ENCODE results near the gene RBMS3. TPM values are rescaled to one million over a fixed set of nuclear protein-coding genes. Genes with fewer than 3 reads are reported as not detected.
"Not testable (repeated sequence)": the region's sequence is repeated elsewhere in the genome, so short reads cannot be mapped to it uniquely, and the experiment has no call there.

Gene RBMS3
- total RNA-seq, 1 donor from 2014 or later = 0.47 TPM

GRCh38 chr3:29392625-29393388 is 111.9 kb downstream of the RBMS3 start:
- DNase-seq (ENCODE audit: low spot score) = no peak
- Histone ChIP-seq H3K9me3 (ENCODE audit: low read depth) (no peaks in the 10 kb centered on the region), H3K36me3 (no peaks in the 10 kb centered on the region), H3K79me2 (ENCODE audit: low read depth) (no peaks in the 10 kb centered on the region), H3F3A (ENCODE audit: low read depth) (no peaks in the 10 kb centered on the region), H3K4me2 (no peak overlapping the region), H3K27me3 (no peaks in the 10 kb centered on the region), H4K20me1 (ENCODE audit: low read depth) (no peaks in the 10 kb centered on the region), H3K9ac (no peak overlapping the region), H3K4me3 (no peak overlapping the region), H2AFZ (replicated peaks) (no peak overlapping the region), H3K27ac (no peak overlapping the region), H3K4me1 (no peaks in the 10 kb centered on the region)
- Mint-ChIP-seq H3K4me1 (peaks cover 3% of the 10 kb centered on the region), H3K9me3 (peaks cover 21% of the 10 kb centered on the region), H3K27me3 (ENCODE audit: insufficient read depth, low read depth) (peaks cover 2% of the 10 kb centered on the region), H3K27ac (no peak overlapping the region), H3K36me3 (peaks cover 3% of the 10 kb centered on the region), H3K4me3 (no peak overlapping the region)
- TF ChIP-seq EZH2 (IDR thresholded peaks at IDR 0.05) (no peak), CTCF (IDR thresholded peaks at IDR 0.05) (no peak), EZH2phosphoT487 (IDR thresholded peaks at IDR 0.05) (no peak)

- H3K27me3 Mint-ChIP-seq (ENCODE audit: insufficient read depth, low read depth); H3F3A ChIP-seq (ENCODE audit: low read depth); H3K27me3 ChIP-seq; H3K4me1 Mint-ChIP-seq; H3K4me3 ChIP-seq; H3K36me3 Mint-ChIP-seq; H3K27ac ChIP-seq; H3K27ac Mint-ChIP-seq; H3K9ac ChIP-seq; H3K4me3 Mint-ChIP-seq; H3K9me3 ChIP-seq (ENCODE audit: low read depth); DNase-seq (ENCODE audit: low spot score); H2AFZ ChIP-seq (replicated peaks); H3K4me1 ChIP-seq; H3K36me3 ChIP-seq; H4K20me1 ChIP-seq (ENCODE audit: low read depth); H3K79me2 ChIP-seq (ENCODE audit: low read depth); H3K4me2 ChIP-seq: not testable (repeated sequence)
- peaks cover 21% of the 10 kb centered on the region for H3K9me3 Mint-ChIP-seq
These were observed 113.1 kb downstream of the RBMS3 start for GRCh38 chr3:29393946-29394345.

GRCh38 chr3:29397406-29397805 is 116.5 kb downstream of the RBMS3 start:
- no peak overlapping the region for H3K9ac ChIP-seq
- H3K9me3 ChIP-seq (ENCODE audit: low read depth) = no peaks in the 10 kb centered on the region
- H3K4me2 ChIP-seq = no peak overlapping the region
- TF ChIP-seq EZH2phosphoT487 (IDR thresholded peaks at IDR 0.05) (no peak), CTCF (IDR thresholded peaks at IDR 0.05) (no peak), EZH2 (IDR thresholded peaks at IDR 0.05) (no peak)
- no peaks in the 10 kb centered on the region for H4K20me1 ChIP-seq (ENCODE audit: low read depth)
- Mint-ChIP-seq H3K4me1 (peaks cover 3% of the 10 kb centered on the region), H3K9me3 (peaks cover 18% of the 10 kb centered on the region), H3K4me3 (no peak overlapping the region), H3K27ac (no peak overlapping the region), H3K27me3 (ENCODE audit: insufficient read depth, low read depth) (peaks cover 2% of the 10 kb centered on the region), H3K36me3 (peaks cover 3% of the 10 kb centered on the region)
- no peaks in the 10 kb centered on the region for H3F3A ChIP-seq (ENCODE audit: low read depth)
- no peak overlapping the region for H3K27ac ChIP-seq
- no peak for DNase-seq (ENCODE audit: low spot score)
- H3K4me1 ChIP-seq = no peaks in the 10 kb centered on the region
- H3K4me3 ChIP-seq = no peak overlapping the region
- H3K79me2 ChIP-seq (ENCODE audit: low read depth) = no peaks in the 10 kb centered on the region
- H3K27me3 ChIP-seq = no peaks in the 10 kb centered on the region
- no peaks in the 10 kb centered on the region for H3K36me3 ChIP-seq
- H2AFZ ChIP-seq (replicated peaks) = no peak overlapping the region

GRCh38 chr3:29398787-29399186 is 117.9 kb downstream of the RBMS3 start:
- H3K4me1 ChIP-seq = no peaks in the 10 kb centered on the region
- H3K9me3 Mint-ChIP-seq = peaks cover 9% of the 10 kb centered on the region
- H4K20me1 ChIP-seq (ENCODE audit: low read depth) = no peaks in the 10 kb centered on the region
- H3K27me3 Mint-ChIP-seq (ENCODE audit: insufficient read depth, low read depth) = peaks cover 2% of the 10 kb centered on the region
- no peaks in the 10 kb centered on the region for H3K4me1 Mint-ChIP-seq
- no peak for TF ChIP-seq EZH2 (IDR thresholded peaks at IDR 0.05)
- TF ChIP-seq EZH2phosphoT487 (IDR thresholded peaks at IDR 0.05) = no peak
- TF ChIP-seq CTCF (IDR thresholded peaks at IDR 0.05) = no peak
- no peaks in the 10 kb centered on the region for H3K79me2 ChIP-seq (ENCODE audit: low read depth)
- H3K36me3 Mint-ChIP-seq = no peaks in the 10 kb centered on the region
- no peak for DNase-seq (ENCODE audit: low spot score)
- H3K9me3 ChIP-seq (ENCODE audit: low read depth) = no peaks in the 10 kb centered on the region
- H2AFZ ChIP-seq (replicated peaks) = no peak overlapping the region
- no peaks in the 10 kb centered on the region for H3F3A ChIP-seq (ENCODE audit: low read depth)
- no peak overlapping the region for H3K27ac ChIP-seq
- H3K4me3 ChIP-seq = no peak overlapping the region
- no peaks in the 10 kb centered on the region for H3K36me3 ChIP-seq
- H3K4me2 ChIP-seq = no peak overlapping the region
- H3K4me3 Mint-ChIP-seq = no peak overlapping the region
- no peaks in the 10 kb centered on the region for H3K27me3 ChIP-seq
- H3K9ac ChIP-seq = no peak overlapping the region
- no peak overlapping the region for H3K27ac Mint-ChIP-seq
